Caki2 (cell line): ENCODE measurements around the gene PMPCA. TPM values are rescaled to one million over a fixed set of nuclear protein-coding genes. Genes with fewer than 3 reads are reported as not detected.
A peak's percentile ranks its signal among the peaks of the same experiment; 100 is the strongest.

ENCODE experiments used
- DNase-seq: peaks from one replicate; pipeline ENCODE4 v3.0.0-alpha.2; 2015; ENCODE audit warnings: low read depth
- in situ Hi-C: cut with HindIII; loops from 2 replicates; pipeline ENCODE4 v1.10.0; 2016; ENCODE audit warnings: low sequenced_read_pairs, low pct_unique_long_range_greater_than_20kb, mixed read lengths
- total RNA-seq: library from RNA; depleted of rRNA; stranded (reverse); fragments of >200 nt; shearing (Covaris generic); gene quantifications from 2 replicates; pipeline ENCODE4 v1.2.3, GENCODE V29; 2014; ENCODE audit warnings: low replicate concordance

PMPCA gene
- total RNA-seq, 1 experiment from 2014 or later: 43.5 TPM

GRCh38 chr9:136391737-136392537, 18.5 kb upstream of the PMPCA start:
- in situ Hi-C loops: no loop called here
- DNase-seq: no peak

DNA sequence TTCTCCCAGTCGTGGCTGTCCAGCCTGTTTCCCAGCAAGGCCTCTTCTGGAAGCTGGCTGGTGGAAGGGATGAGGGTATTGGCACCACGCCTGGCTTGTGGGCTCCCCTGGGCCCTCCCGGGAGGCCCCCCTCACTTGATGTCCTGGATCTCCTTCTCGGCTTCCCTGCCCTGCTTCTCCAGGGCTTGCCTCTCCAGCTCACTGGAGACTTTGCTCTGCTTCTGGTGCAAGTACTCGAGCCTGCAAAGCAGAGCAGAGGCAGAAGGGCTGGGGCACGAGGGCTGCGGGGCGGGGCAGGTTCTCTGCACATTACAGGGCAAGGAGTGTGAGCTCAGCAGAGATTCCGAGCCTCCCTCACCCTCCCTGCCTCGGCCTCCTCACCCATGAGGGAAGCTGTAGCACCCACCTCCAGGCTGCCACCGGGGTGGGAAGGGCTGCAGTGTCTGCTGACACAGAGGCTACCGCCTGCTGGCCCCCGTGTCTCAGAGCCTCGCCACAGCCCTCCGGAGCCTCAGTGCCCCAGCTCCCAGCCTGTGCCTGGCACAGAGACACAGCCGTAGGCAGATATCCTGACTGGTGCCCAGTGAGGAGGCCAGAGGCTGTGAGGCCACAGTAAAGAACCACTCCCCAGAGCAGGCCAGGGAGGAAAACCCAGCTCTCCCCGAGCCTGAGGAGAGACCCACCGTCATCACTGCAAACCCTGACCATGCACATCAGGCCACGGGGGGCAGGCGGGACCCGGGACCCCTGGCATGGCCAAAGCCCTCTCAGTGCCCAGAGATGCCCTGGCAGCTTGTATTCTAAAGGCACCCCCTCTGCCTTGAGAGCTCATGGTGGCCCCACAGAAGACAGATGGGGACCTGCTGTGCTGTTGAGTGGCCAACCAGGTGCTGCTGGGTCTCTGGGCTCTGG, 17.7 kb upstream of the PMPCA start:
- no peak for DNase-seq
- in situ Hi-C loops: no loop called here

DNA sequence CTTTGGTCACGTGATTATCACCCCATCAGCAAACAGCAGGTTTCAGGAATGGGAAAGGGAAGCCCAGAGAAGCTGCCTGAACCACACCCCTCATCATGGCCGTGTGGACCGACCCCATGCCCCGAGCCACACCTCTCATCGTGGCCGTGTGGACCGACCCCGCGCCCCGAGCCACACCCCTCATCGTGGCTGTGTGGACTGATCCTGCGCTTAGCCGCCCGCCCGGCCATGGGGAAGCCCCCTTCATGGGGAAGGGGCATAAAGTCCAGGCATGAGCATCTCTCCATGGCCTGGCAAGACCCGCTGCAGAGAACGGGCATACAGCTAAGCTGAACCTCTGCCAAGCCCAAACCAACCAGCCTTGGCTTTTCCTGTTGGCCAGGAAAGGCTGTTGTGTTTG, 16.9 kb upstream of the PMPCA start:
- DNase-seq: no peak
- in situ Hi-C loops: no loop called here

DNA sequence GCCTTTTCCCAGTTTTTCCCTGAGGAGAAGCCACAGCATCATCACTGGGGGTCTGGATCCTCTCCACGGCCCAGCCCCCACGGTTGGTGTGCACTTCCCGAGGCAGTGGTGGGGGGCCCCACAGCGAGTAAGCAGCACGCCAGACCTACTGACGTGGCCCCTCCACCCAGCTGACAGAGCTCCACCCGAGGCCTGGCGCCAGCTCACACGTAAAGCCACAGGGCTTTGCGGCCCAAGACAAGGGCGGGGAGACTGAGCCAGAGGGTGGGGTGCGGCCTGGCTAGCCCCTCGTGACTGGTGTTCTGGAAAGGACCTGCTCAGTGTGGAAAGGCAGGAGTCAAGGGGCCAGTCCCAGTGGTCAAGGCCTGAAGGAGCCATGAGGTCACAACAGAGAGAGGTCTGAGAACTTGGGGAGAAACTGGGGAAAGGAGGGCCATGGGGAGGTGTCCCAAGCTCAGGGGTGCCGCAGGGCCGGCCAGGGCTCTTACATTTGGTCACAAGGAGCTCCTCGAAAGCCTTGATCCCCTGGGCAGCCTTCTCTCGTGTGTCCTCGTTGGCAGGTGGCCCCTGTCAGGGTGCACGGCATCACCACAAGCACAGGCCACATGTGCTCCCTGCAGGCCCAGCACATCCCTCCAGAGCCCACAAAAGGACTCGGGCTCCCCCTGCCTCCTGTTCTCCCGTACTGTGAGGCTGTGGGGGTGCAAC, 16.0 kb upstream of the PMPCA start:
- no peak for DNase-seq
- in situ Hi-C loops: no loop called here

GRCh38 chr9:136395020-136395340, 15.5 kb upstream of the PMPCA start:
- in situ Hi-C loops: no loop called here
- DNase-seq: no peak

DNA sequence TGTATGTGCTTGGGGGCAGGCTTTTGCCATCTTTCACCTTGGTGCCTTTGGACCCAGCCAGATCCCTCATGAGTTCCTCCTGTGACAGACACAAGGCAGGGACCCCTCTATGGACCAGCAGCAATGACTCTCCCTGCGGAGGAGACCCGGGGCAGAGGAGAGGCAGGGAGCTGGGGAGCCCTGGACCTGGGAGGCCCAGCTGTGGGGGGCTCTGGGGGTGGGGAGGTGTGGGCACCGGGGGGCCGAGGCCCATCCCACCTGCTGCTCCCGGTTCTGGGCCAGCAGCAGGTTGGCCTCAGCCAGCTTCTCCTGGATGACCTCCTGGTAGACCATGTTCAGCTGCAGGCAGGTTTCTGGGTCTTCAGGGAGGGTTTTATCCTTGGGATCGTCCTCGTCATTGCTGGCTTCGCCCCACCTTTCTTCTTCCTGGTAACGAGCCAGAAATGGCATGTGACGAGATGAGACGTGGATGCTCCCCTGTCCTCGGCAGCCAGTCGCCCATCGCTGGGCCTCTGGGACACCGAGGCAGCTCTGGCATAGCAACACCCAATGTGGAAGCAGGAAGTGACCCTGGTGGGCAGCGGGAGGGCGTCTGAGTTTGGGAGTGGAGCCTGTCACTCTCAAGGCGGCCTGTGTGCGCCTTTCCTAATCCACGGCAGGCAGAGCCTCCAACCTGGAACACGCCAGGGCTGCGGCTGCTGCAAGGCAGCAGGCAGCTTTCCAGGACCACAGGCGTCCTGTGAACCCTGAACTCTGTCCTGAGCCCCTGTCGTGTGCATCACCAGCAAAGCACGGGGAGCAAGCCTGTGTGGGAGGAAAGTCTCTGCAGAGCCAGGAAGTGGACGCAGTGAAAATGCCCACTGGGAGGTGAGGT, 14.9 kb upstream of the PMPCA start:
- in situ Hi-C loops: no loop called here
- no peak for DNase-seq

GRCh38 chr9:136396219-136396515, 14.3 kb upstream of the PMPCA start:
- DNase-seq: no peak
- in situ Hi-C loops: no loop called here

GRCh38 chr9:136397643-136398042, 12.8 kb upstream of the PMPCA start:
- in situ Hi-C loops: no loop called here

GRCh38 chr9:136398286-136398685, 12.2 kb upstream of the PMPCA start:
- in situ Hi-C loops: no loop called here
- no peak for DNase-seq

More at GRCh38 chr9:136397643-136398042, 12.8 kb upstream of the PMPCA start:
- DNase-seq: no peak

DNA sequence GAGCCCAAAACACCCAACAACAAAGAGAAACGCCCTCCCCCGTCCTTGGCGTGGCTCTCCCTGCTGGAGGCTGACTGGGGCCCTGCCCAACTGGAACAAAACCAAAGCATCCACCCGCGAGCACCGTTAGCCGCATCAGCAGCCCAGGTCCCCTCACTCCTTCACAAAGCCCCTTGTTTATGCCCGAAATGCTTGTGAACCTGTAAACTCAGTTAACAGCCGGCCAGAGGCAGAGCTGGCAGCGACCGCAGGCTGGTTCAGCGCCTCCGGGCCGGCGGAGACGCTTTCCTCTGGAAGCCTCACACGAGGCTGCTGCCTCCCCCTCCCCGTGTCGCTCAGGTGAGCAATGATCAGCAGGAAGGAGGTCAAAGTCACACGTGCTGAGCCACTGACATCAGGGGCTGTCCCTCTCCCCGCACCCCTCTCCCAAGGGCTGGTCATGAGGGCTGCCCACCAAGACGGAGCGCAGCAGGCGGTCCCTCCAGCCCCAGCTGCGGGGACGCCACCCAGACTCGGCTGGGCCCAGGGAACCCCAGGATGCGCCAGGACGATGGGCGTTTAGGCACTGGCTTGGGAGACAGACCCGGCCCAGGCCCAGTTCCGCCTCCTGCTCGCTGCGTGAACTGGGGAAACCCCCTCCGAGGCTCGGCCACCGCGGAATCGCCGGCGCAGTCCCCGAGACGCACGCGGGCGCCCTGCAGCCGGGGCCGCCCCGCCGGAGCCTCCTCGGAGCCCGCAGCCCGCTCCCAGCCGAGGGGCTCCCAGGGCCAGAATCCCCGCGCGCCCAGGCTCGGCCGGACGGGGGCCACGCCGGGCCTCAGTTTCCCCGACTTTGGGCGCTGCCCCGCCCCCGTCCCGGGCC, 11.1 kb upstream of the PMPCA start:
- in situ Hi-C loops: no loop called here

DNA sequence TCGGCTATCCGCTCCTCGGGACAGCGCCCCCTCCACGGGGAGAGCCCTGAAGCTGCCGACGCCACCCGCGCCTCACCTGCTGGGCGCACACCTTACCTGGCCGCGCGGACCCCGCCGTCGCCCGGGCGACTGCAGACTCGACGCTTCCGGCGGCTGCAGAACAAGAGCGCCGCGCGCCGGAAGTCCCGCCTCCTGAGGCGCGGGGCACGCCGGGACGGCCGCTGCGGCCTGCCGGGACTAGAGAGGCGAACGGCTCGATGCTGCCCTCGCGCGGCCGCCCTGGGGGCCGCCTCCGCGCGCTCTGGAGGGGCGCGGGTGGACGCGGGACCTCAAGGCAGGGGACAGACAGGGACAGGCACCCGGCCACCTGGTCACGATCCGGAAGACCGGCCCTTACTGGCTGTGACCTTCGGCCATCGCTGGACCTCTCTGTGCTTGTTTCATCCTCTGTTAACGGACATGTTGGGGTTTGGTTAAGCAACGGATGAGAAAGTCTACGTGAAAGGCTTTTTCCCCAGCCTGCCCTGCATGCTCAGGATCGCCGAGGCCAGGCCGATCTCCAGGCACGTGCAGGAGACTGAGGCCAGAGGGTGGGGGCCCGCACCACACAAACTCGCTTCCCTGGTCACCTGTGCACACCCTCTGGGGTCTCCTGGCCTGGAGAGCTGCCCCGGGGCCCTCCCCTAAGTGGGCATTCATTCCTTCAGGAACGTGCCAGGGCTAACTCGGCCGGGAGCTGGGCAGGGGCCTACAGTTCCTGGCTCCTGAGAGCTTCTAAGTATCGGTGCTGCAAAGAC, 10.2 kb upstream of the PMPCA start, which contains the start of gene SNAPC4:
Gene SNAPC4, minus strand, starts transcription at position 133 of the 797 bp plus-strand sequence. CDS start 1,742 bp downstream, outside the sequence.
- in situ Hi-C loops: no loop called here
- DNase-seq: peak; percentile 76

More for the DNA sequence above, 11.1 kb upstream of the PMPCA start:
- DNase-seq: no peak

DNA sequence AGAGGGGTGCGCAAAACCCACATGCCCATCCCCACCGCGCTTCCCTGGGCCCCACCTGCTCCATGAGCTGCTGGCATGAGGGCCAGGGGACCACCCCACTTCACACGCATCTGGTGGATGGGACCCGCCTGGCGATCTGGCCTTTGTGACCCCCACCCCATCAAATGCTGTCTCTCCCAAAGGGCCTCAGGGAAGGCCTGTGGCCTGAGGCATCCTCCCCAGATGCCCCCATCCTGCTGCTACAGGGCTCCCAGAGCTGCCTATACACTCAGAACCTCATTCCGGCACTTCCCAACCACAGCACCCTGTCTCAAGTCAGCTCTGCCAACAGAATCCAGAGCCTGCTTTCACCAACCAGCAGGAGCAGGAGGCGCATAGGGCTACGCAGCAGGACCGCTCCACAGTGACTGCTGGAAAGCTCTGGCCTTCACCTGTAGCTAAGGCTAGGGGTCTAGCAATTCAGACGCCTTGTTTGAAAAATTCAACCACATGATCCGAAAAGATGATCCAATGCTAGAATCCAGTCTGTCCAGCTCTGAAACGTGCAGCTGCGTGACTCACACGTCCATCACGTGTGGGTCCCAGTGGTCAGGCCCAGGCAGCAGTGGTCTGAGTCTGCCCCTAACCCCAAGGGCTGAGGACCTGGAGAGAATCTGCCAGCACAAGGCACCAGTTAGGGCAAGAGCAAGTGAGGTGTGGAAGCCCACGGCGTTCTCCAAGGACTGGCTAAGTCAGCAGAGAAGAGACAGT, 9.1 kb upstream of the PMPCA start:
- in situ Hi-C loops: no loop called here
- DNase-seq: no peak

GRCh38 chr9:136402067-136402466, 8.4 kb upstream of the PMPCA start:
- in situ Hi-C loops: no loop called here
- DNase-seq: no peak

DNA sequence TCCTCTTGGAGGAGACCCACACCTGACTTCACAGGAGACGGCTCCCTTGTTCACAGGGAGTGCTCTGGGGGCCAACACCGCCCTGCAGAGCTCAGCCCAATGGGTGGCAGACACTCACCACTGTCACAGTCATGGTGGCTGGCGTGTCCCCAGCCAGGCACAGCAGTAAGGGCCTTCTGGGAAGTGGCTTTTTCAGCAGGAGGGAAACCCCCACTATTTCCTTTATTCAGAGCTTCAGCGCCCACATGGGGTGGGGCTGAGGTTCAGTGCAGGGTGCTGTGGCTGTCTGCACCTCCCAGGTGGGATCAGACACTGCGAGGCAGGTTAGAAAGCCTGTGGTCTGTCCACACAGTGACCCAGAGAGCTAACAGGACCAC, 6.9 kb upstream of the PMPCA start:
- in situ Hi-C loops: no loop called here
- no peak for DNase-seq

- in situ Hi-C loops: no loop called here
These were observed 6.3 kb upstream of the PMPCA start for GRCh38 chr9:136403915-136404800.

More at GRCh38 chr9:136403915-136404800, 6.3 kb upstream of the PMPCA start:
- no peak for DNase-seq
